GM18870 (cell line): Measurements from ENCODE around the gene ADGRG6.
A peak's percentile ranks its signal among the peaks of the same experiment; 100 is the strongest.

ENCODE experiments used
- ATAC-seq: cut with Tn5 transposase; IDR thresholded peaks from one replicate; pipeline ENCODE4 v1.9.1; 2021; ENCODE audit warnings: moderate library complexity; ENCODE audit not compliant: unreplicated experiment

ADGRG6 gene

GRCh38 chr6:142374091-142374770 lies 72.4 kb downstream of the ADGRG6 start:
- ATAC-seq: no peak

GRCh38 chr6:142374965-142375733 lies 73.3 kb downstream of the ADGRG6 start:
- no peak for ATAC-seq

GRCh38 chr6:142376115-142376514 lies 74.3 kb downstream of the ADGRG6 start:
- ATAC-seq: no peak

- no peak for ATAC-seq
Observed at GRCh38 chr6:142376800-142377496, 75.1 kb downstream of the ADGRG6 start.

GRCh38 chr6:142377497-142377848 lies 75.7 kb downstream of the ADGRG6 start:
- no peak for ATAC-seq

- no peak for ATAC-seq
Observed at GRCh38 chr6:142378138-142378875, 76.5 kb downstream of the ADGRG6 start.

- no peak for ATAC-seq
Observed at GRCh38 chr6:142380626-142381025, 78.8 kb downstream of the ADGRG6 start.

GRCh38 chr6:142381181-142381580 lies 79.4 kb downstream of the ADGRG6 start:
- no peak for ATAC-seq

- no peak for ATAC-seq
Observed at GRCh38 chr6:142381845-142382378, 80.1 kb downstream of the ADGRG6 start.

- no peak for ATAC-seq
Observed at GRCh38 chr6:142384519-142385254, 82.9 kb downstream of the ADGRG6 start.

- ATAC-seq: no peak
Observed at GRCh38 chr6:142385352-142385751, 83.5 kb downstream of the ADGRG6 start.

GRCh38 chr6:142386657-142387056 lies 84.8 kb downstream of the ADGRG6 start:
- no peak for ATAC-seq

- ATAC-seq: no peak
Observed at GRCh38 chr6:142387997-142388815, 86.4 kb downstream of the ADGRG6 start.

- peak; percentile 11 for ATAC-seq
Observed at GRCh38 chr6:142395266-142395665, 93.5 kb downstream of the ADGRG6 start.

- peak; percentile 98 for ATAC-seq
Observed at GRCh38 chr6:142395768-142396231, 94.0 kb downstream of the ADGRG6 start.

GRCh38 chr6:142398353-142398752 lies 96.5 kb downstream of the ADGRG6 start:
- ATAC-seq: no peak

GRCh38 chr6:142399739-142400138 lies 97.9 kb downstream of the ADGRG6 start:
- no peak for ATAC-seq

- no peak for ATAC-seq
Observed at GRCh38 chr6:142400495-142400894, 98.7 kb downstream of the ADGRG6 start.

GRCh38 chr6:142401838-142402237 lies 100.0 kb downstream of the ADGRG6 start:
- no peak for ATAC-seq
